Activated naive CD8-positive, alpha-beta T cell treated with anti-CD3 and anti-CD28 coated beads, Interleukin-2, amount 50 U/mL, for 16 hours (primary cell): ENCODE results near the gene CCDC73.
"Not testable (repeated sequence)": the region's sequence is repeated elsewhere in the genome, so short reads cannot be mapped to it uniquely, and the experiment has no call there.

ENCODE experiments used
- DNase-seq: peaks from one replicate; pipeline ENCODE4 v3.0.0-alpha.2; 2020; ENCODE audit warnings: low read depth, low spot score

CCDC73 gene

GRCh38 chr11:32705309-32706033, 89.0 kb downstream of the CCDC73 start:
- DNase-seq = no peak

DNA sequence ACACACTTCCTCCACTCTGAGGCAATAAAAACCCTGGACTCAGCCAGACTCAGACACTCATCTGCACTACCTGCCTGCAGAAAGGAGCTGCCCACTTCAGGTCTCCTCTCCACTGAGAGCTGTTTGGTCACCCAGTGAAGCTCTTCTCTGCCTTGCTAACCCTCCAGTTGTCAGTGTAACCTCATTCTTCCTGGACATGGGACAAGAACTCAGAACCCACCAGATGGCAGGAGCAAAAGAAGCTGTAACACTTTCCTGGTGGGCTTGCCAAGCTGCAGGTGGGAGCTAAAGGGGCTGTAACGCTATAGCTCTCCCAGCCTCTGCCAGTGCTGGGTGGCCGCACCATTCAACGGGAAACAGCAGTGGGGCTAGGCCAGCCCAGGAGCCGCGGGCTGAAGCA, 89.7 kb downstream of the CCDC73 start:
- no peak for DNase-seq

DNA sequence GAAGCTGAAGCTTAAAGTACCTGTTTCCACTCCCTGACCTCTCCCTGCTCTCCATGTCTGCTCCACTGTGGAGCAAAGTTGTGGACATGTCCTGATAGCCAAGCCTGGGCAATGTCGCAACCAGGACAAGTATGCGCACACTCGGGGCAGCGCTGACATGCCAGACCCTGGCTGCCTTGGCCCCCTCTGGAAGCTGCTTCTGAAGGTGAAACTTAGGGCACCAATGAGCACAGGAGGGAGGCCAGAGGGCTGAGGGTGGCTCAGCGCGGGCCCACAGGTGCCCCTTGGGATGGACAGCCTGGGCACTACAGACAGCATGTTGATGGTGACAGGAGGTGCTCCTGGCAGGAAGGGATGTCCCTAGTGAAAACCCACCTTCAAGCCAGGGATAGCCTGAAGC, 90.2 kb downstream of the CCDC73 start:
- DNase-seq = no peak

- no peak for DNase-seq
These were observed 92.8 kb downstream of the CCDC73 start for GRCh38 chr11:32701616-32702015.

DNA sequence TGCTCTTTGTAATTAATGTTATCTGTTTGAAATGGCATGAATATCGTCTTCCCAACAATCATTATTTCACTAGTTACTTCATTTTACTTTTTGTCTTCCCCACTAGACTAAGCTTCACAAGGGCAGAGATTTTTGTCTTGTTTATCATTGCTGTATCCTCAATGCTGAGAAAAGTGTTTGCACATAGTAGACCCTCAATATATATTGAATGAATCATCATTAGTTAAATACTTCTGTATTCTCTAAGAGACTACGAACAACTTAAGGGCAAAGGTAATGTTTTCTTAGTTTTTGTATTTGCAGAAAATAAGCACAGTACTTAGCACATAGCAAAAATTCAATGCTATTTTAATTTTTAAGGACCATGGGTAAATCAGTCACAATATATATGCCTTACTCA, 95.9 kb downstream of the CCDC73 start:
- DNase-seq = no peak

DNA sequence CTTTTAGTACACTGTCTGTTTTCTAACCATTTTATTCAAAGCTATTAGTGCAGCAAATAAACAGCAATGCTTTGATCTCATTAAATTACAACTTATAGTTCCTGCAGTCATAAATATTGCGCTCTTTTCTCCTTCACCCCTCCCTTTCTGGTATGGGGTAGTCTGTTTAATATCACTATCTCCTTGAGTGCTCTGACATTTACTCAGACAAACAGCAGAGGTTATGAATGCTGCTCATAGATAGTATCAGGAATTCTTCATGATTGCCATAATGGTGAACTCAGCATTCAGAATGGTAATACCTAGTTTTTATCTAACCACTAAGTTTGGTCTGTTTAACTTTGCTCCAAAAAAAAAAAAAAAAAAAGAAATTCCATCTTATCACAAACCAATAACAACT, 123.4 kb downstream of the CCDC73 start:
- no peak for DNase-seq

- no peak for DNase-seq
These were observed 134.8 kb downstream of the CCDC73 start for GRCh38 chr11:32659672-32660071.

DNA sequence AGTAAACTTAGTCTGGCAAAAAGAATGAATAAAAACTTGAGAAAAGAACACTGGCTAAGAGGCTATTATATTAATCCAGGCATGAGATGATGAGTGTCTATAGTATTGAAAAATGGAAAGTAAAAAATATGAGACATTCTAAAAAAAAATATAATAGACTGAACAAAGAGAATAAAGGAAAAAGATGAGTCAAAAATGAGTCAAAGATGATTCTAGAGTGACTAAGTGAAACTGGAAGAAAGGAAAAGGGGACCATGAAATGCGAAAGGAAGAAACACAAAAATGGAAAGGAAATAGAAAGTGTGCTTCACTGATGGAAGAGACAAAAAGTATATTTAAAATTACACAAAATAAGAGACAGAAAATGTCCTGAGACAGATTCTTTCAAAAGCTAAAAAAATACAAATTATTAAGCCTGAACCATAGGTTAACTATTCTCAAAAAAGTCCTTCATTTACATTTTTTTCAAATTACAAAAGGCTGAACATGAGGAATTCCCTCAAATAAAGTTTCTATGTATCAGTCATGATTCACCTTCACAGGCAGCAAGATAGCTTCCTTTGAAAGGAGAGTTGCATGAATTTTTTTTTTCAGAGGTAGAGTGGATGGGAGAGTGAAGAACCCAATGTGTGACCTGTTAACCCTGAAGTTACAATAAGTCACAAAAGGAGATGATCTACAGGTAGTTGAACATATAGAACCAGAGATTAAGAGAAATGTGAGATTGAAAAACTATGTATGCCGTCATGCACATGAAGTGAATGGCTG, 135.6 kb downstream of the CCDC73 start:
- DNase-seq = no peak

- no peak for DNase-seq
These were observed 150.9 kb downstream of the CCDC73 start for GRCh38 chr11:32643526-32643925.

GRCh38 chr11:32641361-32641760, 153.1 kb downstream of the CCDC73 start:
- no peak for DNase-seq

DNA sequence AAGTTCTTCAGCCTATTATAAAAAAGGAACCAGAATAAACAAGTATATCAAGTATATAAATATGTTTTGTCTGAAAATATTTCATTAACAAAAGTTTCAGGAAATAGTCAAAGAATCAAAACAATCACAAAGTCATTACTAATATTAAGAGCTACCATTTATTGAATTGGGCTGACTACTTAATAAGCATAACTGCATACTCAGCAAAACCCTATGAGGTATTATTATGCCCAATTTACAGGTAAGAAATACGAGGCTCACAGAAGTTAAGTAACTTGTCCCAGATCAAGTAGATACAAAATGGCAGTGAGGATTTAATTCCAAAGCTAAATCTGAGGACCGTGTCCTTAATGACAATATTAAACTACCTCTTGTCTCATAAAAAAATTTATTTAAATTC, 158.6 kb downstream of the CCDC73 start:
- DNase-seq = no peak

DNA sequence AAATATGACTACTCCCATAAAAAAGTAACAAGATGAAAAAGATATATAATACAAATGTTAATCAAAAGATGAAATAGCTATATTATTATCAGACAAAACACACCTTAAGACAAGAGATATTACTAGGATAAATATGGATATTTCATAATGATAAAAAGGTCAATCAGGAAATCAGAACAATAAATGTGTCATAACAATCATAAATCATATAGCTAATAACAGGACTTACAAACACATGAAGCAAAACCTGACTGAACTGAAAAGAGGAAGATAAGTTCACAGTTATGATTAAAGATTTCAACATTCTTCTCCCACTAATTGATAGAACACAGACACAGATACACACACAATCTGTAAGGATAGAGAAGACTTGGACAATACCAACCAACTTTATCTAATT, 163.6 kb downstream of the CCDC73 start:
- no peak for DNase-seq

DNA sequence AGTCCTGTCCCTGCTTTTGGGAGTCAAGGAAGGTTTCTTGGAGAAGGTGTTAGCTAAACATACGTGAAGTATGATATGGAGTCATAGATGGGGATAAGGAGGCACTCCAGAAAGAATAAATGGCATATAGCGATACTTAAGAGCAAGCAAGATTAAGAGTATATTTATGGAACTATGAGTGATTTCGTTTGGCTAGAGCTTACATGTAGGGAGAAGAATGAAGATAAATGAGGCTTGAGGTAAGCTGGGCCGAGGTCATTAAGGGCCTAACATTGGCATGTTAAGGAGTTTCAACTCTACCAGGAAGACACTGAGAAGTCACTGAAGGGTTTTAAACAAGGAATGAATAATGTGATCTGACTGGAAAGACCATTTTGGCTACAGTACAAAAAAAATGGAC, 177.6 kb downstream of the CCDC73 start:
- no peak for DNase-seq

DNA sequence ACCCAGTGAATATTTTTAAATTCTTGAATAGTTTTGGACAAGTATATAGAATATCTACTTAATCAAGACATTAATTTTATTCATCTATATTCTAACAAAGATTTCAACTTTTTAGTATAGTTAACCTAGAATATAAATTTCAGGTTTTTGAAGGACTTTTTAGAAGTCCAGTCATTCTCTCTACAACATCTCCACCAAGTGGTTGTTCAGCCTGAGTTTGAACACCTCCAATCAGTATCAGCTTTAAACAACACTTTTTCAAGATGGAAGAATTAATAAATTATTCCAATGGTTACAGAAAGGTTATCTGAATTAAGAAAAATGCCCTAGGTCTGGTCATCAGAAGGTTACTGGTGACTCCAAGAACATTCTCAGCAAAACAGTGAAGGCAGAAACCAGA, 179.0 kb downstream of the CCDC73 start:
- no peak for DNase-seq

GRCh38 chr11:32613500-32614151, 180.8 kb downstream of the CCDC73 start:
- DNase-seq = no peak

DNA sequence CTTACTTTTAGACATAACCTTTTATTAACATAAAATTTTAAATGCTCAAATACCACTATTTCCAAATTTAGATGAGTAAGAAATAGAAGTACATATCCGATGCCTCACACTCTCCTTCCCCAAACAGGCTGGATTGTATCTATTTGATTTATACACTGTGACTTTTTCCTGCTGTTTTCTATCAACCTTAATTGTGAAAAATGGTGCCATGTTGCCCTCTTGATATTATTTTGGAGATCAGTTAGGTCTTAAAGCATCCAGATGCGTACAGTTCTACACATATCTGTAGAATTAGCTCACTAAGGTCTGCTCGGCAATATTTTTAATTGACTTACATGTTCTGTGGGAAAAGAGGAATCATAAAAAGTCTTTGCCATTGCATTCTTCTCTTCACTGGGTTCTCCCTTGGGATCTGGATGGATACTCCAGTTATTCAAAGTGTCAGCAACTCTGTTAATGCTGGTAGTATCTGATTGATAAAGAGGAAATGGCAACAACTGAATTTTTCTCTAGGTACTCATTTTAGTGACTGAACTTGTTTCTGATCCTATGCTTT, 183.6 kb downstream of the CCDC73 start:
- DNase-seq = no peak

- DNase-seq = not testable (repeated sequence)
These were observed 185.6 kb downstream of the CCDC73 start for GRCh38 chr11:32608826-32609225.

DNA sequence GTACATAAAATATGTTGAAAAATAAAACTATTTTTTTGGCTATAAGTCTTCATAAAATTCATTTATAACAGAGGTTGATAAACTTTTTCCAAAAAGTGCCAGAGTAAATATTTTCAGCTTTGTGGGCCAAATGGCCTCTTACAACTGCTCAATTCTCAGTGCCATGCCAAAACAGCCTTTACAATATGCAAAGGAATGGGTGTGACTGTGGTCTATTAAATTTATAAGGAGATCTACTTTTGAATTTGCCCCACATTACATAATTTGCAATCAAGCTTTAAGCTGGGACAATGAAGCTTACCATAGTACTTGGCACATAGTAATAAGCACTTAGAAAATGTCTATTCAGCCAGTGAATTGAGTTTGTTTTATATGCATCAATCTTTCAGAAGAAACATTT, 188.2 kb downstream of the CCDC73 start:
- DNase-seq = no peak

DNA sequence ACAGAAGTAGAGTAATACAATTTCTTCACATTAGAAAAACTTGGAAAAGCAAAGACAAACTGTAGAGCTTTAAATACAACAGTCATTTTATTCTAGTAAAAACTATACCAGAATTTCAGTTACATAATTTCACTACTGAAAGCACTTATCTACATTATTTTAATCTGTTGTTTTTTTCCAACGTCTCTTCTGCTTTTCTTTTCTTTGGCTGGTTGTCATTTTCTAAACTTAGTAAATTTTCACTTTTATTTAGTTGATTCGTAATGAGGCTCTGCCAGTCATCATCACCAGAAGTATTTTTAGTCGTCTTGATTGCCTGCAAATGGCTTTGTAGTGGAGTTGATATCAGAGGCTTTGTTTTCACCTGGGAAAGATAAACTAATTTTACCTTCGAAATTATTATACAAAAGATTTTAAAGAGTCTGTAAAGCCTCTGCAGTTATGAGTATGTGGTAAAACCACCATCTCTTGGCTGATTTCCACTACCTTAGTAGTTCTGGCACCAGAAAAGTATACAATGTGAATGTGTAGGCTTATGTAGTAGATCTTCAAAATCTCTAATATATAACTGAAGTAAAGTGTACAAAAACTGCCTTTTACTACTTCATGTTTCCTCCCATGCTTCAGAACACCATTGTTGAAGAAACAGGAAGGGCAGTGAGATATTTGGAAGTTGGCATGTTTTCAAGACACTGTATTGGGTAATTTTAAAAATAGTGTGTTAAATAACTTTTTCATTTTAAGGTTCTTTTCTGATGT, 191.6 kb downstream of the CCDC73 start:
- no peak for DNase-seq

- no peak for DNase-seq
These were observed 196.5 kb downstream of the CCDC73 start for GRCh38 chr11:32597921-32598320.

DNA sequence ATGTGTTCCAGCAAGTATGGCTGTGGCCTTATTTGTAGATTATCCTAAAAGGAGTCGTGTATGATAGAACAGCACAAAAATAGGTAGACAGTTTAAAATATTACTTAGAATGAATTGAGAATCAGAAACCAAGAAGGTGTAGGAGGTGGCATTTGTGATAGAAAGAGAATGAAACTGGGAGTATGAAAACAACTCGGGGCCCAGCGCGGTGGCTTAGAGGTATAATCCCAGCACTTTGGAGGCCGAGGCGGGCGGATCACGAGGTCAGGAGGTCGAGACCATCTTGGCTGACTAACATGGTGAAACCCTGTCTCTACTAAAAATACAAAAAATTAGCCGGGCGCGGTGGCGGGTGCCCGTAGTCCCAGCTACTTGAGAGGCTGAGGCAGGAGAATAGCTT, 198.3 kb downstream of the CCDC73 start:
- not testable (repeated sequence) for DNase-seq

GRCh38 chr11:32594272-32594671, 200.2 kb downstream of the CCDC73 start:
- no peak for DNase-seq
